Activated T-cell treated with anti-CD3 and anti-CD28 coated beads for 24 hours (primary cell): ENCODE results near the gene TMEM229B.

Experiments
- DNase-seq: peaks from one replicate; pipeline ENCODE4 v3.0.0-alpha.2; 2020; ENCODE audit warnings: low read depth

TMEM229B gene

DNA sequence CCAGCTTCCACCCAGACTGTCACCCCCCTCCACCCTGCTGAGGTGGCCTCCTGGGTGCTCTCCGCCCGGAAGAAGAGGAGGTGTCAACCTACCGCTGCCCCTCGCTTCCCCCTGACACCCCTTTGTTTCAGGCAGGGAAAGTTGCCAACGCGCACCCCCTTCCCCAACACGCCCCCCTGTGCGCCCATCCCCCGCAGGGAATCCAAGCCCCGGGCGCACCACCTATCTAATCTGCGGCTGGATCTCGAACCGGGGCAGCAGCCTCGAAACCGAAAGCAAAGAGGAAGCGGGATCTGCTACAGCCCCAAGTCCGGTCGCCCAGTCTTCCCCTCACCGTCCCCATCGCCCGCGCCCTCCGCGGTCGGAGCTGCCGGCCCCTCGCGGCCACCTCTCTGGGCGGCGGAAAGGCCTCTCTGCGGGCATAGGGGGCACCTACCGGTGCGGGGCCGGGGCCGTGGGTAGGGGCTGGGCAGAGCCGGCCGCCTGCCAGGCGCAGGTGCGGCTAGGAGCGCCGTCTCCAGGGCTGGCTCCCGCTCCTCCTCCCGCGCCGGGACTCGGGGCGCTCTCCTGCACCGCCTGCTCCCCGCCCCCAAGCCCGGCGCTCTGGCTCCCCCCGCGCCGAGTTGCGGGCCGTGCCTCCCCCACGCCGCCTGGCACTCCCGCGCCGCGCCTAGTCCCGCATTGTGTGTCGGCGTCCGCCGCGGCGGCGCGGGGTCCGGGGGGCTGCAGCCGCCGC, 26.3 kb upstream of the TMEM229B start:
- DNase-seq = no peak

DNA sequence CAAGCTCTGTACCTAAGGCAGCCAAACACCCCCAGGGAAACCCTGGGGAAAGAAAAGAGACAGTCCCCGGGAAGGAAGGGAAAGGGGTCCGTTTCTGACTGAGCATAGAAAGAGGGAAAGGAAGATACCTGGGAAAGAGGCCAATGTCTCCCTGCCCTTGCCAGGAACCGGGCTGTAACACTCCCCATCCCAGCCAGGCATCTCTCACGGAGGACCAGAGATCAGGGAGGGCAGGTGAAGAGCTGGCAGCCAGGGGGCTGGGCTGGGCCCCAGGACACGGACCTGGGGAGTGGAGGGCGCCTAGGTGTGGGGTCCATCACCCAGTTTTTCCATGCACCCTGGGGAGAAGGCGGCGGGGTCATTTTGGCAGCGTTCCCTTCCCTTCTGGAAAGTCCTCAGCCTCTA, 25.7 kb upstream of the TMEM229B start:
- DNase-seq = no peak

DNA sequence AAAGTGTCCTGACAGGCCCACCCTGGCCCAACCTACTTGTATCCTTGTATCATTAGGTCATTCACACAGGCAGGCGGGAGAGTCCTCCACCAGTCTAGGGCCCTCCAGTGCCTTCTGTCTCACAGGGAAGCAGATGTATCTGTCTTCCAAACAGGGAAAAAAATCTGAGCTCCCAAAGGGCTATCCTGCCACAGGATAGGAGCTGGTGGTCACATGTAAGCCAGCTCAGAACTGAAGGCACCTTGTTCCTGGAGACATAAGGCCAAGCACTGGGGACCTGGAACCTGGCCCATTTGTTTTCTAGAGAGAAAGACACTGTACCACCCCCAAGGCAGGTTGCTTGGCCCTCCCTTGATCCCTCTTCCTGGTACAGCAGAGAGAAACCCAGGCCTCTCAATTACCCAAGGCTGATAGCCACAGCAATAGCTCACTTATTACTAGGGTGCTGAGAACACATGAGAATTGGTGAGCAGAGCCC, 25.1 kb upstream of the TMEM229B start:
- no peak for DNase-seq

DNA sequence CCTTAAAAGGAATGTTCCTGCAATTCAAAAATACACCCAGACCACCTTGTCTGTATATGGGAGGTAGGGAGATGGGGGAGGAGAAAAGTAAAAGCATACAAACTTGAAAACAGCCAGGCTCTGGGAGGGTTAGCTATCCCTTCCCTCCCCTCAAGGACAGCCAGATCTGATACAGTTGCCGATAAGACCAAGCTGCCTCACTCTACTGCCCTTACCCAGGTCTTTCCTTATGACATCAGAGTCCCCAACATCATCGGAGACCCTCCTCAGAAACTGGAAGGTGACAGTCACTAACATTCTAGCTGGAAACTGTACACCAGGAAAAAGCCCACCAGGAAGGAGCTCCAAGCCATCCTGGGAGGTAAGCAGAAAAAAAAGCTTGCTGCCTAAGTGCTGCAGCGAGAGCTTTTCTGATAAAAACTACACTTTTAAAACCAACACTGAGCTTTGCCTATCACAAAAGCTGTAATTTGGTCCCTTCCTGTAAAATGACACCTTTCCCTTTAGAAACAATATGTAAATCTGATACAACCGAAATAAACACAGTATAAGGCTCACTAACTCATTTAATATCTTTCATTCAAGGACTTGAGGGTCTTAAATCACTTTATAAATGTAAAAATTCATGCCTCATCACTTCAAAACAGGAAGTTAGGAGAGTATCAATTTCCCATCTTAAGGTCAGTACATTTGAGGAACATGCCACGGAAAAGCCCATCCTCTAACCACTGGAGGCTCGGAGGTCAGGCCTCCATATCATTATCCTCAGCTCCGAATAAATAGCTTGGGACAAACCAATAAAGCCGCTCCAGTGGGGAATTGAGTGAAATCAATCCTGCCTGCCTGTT, 24.2 kb upstream of the TMEM229B start:
- no peak for DNase-seq

- DNase-seq = no peak
Observed at GRCh38 chr14:67510836-67511235, 22.3 kb upstream of the TMEM229B start.

- no peak for DNase-seq
Observed at GRCh38 chr14:67510121-67510520, 21.6 kb upstream of the TMEM229B start.

- DNase-seq = no peak
Observed at GRCh38 chr14:67508956-67509355, 20.4 kb upstream of the TMEM229B start.

GRCh38 chr14:67505254-67505653, 16.7 kb upstream of the TMEM229B start:
- no peak for DNase-seq

DNA sequence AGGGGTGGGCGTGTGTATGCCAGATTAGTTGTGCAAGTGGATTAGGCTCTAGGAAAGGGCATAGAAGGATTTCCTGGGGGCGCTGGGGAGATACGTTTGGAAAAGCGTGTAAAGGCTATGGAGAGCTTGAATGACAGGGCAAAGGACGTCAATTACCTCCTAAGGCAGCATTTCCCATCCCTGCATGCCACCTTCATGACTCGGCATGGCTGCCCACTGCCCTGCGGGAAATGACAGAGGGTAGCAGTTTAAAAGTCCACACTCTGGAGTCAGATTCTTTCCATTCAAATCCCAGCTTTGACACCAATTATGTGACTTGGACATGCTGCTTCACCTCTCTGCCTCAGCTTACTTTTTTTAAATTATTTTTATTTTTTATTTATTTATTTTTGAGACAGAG, 14.8 kb upstream of the TMEM229B start:
- DNase-seq = no peak

DNA sequence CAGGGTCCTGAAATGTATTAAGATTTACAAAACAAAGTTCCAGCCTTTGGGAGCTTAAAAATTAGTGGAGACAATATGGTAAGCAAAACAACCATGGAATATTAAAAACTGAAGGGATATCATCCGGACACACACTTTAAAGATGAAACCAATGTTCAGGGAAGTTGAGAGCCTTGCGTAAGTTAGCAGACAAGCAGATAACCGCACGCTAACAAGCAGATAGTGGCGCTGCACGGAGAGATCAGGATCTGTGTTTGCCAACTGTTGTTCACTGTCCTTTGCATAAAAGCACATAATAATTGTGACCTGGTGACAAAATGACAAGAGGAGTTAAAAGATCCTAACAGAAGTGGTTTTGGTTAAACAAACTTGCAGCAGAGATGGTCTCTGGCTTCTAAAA, 14.3 kb upstream of the TMEM229B start:
- no peak for DNase-seq

DNA sequence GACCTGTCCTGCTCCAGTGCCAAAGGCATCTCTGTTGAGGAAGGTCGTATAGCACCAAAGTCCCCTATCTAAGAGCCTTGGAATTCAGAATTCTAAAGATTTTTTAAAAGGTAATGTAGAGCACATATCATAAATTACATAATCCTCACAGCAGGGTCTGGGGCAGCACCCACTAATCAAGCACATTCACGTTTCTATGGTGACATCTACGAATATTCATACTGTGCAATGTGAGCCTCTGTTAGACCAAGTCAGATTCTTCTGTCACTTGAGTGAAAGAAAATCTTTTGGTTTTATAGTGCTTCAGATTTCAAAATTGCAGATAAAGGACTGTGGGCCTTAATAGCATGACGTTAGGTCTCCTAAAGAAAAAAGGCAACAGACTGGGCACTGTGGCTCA, 13.1 kb upstream of the TMEM229B start:
- no peak for DNase-seq

DNA sequence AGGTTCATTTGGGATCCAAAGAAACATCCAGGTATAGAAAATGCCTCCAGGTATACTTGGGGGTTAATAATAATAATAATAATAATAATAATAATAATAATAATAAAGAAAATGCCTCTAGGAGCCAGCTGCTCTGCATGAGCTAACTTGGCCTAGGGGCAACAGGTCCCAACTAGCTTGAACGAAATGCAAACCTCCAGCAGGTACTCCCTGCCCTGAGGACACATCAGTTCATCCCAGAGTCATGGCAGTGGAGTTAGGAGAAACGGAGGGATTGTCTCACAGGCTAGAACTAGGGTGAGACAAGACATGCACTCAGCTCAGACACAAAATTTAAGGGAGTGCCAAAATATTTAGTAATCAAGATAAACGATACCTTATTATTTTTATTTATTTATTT, 12.5 kb upstream of the TMEM229B start:
- DNase-seq = no peak

GRCh38 chr14:67497716-67498115, 9.2 kb upstream of the TMEM229B start:
- no peak for DNase-seq

- no peak for DNase-seq
Observed at GRCh38 chr14:67497216-67497615, 8.7 kb upstream of the TMEM229B start.

DNA sequence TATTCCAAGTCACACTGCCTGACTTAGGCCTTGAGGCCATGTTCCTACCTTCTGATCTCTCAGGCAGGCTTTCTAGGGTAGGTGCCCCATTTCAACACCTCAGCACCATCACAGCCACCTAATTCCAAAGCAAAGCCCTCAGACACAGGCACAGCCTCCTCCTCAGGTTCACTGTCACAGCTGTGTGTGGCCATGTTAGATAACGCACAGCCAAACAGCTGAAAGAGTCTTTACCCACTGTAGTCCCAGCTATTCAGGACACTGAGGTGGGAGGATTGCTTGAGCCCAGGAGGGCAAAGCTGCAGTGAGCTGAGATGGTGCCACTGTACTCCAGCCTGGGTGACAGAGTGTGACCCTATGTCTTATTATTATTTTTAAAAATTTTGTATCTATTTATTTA, 7.3 kb upstream of the TMEM229B start:
- DNase-seq = no peak

DNA sequence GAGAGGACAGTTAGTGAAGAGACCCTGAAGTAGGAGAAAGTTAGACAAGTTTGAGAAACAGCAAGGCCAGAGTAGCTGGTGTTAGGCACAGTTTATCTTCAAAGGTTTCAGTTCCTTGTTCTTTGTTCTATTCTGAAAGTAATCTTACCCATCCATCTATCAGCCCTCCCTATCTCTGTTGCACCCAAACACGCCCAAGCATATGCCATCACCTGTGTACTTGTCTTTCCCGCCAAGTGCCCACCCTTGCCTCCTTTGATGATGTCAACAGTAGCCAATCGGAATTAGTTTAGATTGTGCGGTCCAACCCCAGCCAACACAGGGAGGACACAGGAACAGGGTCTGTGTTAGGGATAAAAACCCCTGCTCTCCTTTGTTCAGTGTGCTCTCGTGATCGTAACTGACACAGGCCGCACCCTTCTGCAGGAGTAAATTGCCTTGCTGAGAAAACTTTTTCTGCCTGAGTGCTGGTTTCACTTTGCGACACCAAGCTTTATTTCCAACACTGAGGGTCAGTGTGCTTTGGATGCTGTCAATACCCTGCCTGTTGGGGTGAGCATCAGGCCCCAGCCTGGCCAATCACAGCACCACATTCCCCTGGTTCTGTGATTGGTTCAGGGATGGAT, 4.7 kb upstream of the TMEM229B start:
- no peak for DNase-seq

DNA sequence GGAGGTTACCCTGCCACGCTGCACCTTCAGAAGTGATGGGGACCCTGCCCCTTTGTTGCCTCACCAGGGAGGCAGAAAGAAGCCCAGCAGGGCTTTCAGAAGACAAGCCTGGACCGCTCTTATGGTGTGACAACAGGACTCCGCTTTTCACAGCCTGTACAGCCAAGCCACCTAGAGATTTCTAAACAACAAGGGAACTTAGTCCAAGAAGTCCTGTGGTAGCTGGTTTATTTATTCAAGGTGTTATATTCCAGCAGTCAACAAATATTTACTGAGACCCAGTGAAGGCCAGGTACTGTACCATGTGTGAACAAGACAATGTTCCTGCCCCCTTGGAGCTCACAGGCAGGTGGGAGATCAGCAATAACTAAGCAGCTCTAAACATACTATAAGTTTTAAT, 4.0 kb upstream of the TMEM229B start:
- no peak for DNase-seq

- no peak for DNase-seq
Observed at GRCh38 chr14:67491741-67492507, 3.4 kb upstream of the TMEM229B start.

GRCh38 chr14:67491285-67491684, 2.8 kb upstream of the TMEM229B start:
- DNase-seq = no peak

DNA sequence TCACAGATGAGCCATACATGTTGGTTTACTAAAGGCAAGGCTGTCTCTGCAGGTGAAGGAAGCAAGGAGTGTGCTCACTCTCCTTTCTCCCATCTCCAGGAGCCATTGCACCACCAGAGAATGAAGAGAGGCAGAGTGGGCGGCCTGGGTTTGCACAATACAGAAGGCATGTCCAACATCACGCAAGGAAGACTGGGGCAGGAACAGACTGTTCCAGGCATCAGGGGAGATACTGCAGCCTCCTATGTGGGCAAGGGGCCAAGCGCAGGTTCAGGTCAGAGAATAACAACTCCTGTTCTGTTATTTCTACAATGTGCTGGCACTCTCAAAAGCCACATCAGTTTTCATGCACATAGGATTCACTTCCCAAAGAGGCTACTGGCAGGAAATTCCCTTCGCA, 1.7 kb upstream of the TMEM229B start:
- DNase-seq = no peak

DNA sequence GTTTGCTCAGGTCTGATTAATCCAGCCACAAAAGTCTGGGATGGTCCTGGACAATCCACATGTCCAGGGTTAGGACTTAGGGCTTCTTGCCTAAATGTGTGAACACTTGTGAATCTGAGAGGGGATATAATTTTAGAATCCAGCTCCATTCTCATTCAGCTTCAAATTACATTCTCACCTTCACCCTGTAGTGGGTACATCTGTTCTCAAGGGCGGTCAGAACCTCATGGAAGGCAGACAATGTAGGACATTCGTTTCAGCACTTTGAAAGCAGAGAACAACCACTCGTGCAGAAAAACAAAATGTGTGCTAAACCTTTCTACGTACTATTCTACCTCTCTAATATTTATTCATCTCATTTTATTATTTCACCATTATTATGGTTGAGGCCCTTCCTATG, 1.2 kb downstream of the TMEM229B start:
- no peak for DNase-seq

GRCh38 chr14:67486890-67487289, 1.6 kb downstream of the TMEM229B start:
- no peak for DNase-seq
